HG03139 (cell line): ENCODE measurements around the gene CHKA.

Experiments used
- ATAC-seq: cut with Tn5 transposase; IDR thresholded peaks from one replicate; pipeline ENCODE4 v1.9.1; 2021; ENCODE audit not compliant: unreplicated experiment

Gene CHKA

GRCh38 chr11:68033708-68034045 is 87.5 kb downstream of the CHKA start:
- no peak for ATAC-seq

- ATAC-seq = no peak
Observed at GRCh38 chr11:68032997-68033707, 88.0 kb downstream of the CHKA start.

DNA sequence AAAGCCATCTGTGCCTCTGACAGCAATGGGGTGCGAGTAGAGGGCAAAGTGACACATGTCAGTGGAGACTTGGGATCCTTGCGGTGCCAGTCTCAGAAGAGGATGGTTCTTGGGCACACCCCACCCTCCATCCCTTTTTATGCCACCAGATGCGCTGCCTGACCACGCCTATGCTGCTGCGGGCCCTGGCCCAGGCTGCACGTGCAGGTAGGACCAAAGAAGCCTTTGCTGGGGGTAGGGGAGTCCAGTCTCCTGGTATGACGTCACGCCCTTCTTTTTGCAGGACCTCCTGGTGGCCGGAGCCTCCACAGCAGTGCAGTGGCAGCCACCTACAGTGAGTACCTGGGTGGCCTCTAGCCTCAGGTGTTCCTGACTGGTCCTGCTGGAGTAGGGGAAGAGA is 89.2 kb downstream of the CHKA start:
- ATAC-seq = no peak

DNA sequence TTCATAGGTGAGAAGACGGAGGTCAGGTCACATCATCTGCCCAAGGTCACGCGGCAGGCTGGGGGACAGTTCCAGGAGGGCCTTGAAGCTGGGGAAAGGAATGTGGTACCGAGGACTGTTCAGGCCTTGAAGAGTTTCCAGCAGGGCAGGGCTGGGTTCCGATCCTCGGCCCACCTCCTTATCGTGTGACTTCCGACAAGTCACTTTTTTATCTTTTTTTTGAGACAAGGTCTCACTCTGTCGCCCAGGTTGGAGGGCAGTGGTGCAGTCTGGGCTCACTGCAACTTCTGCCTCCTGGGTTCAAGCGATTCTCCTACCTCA is 90.1 kb downstream of the CHKA start:
- no peak for ATAC-seq

- peak; percentile 90 for ATAC-seq
Observed at GRCh38 chr11:68030318-68031143, 90.7 kb downstream of the CHKA start, which contains the start of gene NDUFS8. Gene NDUFS8, plus strand, starts transcription at chr11:68030681. Its CDS starts 1,471 bp downstream, at chr11:68032152.

DNA sequence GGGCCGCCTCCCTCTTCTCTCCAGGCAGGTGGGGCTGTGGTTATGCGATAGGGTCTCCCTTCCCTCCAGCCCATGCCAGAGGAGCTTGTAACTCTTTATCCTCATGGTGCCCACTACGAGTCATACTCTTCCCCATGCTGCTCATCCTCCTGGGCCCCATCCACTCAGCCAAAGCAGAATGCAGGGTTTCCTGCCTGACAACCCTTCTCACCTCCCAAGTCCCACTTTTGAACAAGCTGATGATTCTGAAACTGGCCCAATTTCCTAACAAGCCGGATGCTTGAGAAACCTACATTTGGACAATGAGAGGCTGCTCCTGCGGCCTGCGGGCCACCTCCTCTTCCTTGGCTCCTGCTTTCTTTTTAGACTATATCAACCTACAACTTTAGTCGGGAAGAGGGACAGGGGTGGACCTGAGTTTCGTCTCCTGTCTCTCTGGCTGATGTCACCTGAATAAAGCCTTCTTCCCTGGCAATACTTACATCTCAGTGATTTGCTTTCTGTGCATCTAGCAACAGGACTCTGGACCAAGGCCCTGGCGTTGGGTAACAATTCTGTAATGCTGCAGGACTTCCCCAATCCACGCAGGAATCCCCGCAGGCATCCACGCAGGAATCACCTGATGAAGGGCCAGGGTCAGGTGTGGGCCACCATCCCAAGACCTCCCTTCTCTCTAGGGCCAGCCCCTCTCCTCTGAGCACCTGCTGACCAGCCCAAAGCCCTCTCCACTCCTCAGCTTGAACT is 92.2 kb downstream of the CHKA start:
- ATAC-seq = no peak

DNA sequence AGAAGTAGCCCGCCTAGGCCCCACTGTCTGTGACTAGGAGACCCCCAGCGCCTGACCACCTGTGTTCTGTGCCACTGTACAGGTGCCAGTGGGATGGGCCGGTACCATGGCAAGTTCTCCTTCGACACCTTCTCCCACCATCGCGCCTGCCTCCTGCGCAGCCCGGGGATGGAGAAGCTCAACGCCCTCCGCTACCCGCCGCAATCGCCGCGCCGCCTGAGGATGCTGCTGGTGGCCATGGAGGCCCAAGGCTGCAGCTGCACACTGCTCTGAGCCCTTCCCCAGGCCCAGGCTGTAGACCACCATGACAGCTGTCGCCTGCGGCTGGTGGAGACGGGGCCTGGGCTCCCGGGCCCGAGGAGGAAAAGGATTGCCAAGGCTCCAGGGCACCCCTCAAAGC is 93.5 kb downstream of the CHKA start:
- ATAC-seq = no peak

DNA sequence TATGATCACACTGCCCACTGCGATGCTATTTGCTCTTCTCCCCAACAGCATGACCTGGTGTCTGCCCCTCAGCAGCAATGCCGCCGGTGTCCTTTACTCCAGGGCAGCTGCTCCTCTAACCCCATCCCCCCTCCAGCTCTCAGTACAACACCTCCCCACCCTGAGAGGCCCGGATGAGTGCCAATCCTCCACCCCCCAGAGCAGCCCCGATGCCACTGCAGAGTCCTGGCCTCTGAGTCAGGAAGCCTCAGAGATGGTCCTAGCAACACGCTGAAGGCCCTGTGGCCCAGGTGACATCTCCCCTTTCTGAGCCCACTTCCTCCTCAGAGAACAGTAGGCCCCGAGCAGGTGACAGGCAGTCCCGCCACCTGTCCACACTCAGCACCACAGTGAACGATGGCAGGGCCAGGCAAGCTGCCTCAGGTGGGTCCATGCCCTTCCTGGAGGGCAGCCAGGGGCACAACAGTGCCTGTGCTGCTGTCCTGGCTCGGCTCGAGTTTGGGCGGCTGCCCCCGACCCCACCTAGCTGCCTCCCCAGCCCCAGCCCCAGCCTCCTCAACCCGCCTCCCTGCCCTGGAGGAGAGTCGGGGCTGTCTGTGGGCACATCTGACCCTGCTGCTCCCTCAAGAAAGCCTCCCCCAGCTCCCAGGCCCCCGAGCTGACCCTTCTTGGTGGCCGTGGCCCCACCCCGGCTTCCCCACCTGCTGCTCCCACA is 94.6 kb downstream of the CHKA start:
- ATAC-seq = no peak

DNA sequence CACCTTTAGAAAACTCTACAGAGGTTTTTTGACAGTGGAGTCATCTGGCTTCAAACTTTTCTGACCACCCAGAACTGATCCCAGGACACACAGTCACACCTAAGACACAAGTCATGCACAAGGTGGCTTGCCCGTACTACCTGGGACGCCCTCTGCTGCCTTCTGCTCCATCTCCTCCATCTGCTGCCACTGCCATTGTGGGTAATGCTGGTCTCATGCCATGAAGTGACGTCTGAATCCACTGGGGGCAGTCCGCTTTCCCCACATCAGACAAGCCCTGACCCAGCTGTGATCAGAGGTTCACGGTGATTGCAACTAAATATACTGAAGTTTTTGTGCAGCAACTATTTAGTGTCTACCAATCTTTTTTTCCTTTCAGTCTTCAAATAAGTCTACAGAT is 96.1 kb downstream of the CHKA start:
- no peak for ATAC-seq

DNA sequence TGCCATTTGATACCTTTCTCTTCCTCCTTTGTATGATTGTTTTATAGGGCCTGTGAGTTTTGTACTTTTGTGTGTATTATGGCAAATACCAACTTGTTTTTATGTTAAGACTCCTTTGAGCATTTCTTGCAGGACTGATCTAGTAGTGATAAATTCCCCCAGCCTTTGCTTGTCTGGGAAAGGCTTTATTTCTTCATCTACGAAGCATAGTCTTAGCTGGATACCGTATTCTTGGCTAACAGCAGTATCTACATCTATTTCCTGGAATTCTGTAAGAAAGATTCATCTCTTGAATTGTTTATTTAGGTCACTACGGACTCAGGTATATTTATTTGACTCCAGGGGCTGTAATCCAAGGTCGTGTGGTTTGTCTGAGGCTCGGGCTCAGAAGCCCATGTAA is 96.7 kb downstream of the CHKA start:
- no peak for ATAC-seq

DNA sequence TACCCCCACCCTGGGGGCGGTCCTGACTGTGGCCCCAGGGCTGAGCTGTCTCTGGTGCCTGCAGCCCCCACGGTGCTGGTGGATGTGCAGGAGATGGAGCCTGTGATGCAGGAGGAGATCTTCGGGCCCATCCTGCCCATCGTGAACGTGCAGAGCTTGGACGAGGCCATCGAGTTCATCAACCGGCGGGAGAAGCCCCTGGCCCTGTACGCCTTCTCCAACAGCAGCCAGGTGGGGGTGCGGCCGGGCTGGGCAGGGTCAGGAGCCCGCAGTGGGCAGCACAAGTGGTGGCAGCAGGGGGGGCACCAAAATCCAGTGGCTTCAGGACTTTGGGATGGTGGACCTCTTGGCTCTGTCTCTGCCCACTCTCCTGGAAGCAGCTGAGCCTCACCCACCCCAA is 98.7 kb downstream of the CHKA start:
- no peak for ATAC-seq

- no peak for ATAC-seq
Observed at GRCh38 chr11:68021167-68021787, 99.9 kb downstream of the CHKA start.

GRCh38 chr11:68020575-68020974 is 100.6 kb downstream of the CHKA start:
- ATAC-seq = no peak

- ATAC-seq = no peak
Observed at GRCh38 chr11:68019486-68019885, 101.7 kb downstream of the CHKA start.

GRCh38 chr11:68018730-68019190 is 102.4 kb downstream of the CHKA start:
- ATAC-seq = no peak

- no peak for ATAC-seq
Observed at GRCh38 chr11:68017980-68018729, 103.0 kb downstream of the CHKA start.

DNA sequence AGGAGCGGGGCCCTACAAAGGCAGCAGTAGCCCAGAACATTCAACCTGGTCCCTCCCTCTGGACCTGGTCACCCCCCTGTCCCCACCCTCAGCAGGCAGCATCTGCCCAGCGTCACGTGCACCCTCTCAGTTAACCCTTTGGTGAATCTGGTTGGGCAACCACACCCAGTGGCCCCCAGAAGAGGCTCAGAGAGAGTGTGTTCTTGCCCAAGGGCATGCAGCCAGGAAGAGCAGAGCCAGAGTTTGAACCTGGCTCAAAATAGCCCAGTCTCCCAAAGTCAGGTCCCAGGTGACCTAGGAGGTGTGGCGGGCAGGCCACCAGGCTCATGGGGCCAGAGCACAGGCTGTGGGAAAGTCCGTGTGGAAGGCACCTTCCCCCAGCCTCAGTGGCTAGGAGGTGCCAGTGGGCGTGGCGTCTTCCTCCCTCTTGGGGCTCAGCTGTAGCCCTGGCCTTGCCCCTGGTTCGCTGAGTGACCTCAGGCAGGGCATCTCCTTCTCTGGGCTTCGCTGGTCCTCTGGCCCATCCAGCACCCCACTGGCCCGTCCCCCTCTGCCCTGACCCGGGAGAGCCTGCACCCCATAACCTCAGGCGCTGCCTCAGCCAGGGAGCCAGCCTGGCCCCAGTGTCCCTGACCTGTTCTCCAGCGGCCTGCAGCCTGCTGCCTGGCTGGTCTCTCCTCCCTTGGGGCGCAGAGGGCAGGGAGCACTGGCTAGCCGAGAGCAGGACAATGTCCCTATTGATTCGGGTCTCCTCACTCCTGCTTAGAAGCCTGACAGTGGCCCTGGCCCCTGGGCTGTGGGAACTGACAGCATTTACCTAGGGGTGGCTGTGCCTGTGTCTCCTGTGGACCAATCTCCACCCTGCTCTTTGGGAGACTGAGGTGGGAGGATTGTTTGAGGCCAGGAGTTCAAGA is 104.0 kb downstream of the CHKA start:
- ATAC-seq = no peak

GRCh38 chr11:68016161-68016903 is 104.9 kb downstream of the CHKA start:
- no peak for ATAC-seq
